Choroid plexus epithelial cell (primary cell): ENCODE data around the gene GNAI1.
A peak's percentile ranks its signal among the peaks of the same experiment; 100 is the strongest.

ENCODE experiments used
- DNase-seq: peaks from one replicate; pipeline ENCODE4 v3.0.0-alpha.2; 2010; ENCODE audit warnings: low read depth
- H3K4me3 ChIP-seq: 2 replicates; pipeline ENCODE4 v1.5.1; 2011; ENCODE audit warnings: low read depth, mild to moderate bottlenecking, control low read depth, low read length, moderate library complexity
- TF ChIP-seq, protein P1 (sequence below): conservative IDR thresholded peaks from 2 replicates; pipeline ENCODE4 v1.5.1; 2011; ENCODE audit warnings: low read depth, mild to moderate bottlenecking, control low read depth, inconsistent platforms, low read length, moderate library complexity

The GNAI1 gene

DNA sequence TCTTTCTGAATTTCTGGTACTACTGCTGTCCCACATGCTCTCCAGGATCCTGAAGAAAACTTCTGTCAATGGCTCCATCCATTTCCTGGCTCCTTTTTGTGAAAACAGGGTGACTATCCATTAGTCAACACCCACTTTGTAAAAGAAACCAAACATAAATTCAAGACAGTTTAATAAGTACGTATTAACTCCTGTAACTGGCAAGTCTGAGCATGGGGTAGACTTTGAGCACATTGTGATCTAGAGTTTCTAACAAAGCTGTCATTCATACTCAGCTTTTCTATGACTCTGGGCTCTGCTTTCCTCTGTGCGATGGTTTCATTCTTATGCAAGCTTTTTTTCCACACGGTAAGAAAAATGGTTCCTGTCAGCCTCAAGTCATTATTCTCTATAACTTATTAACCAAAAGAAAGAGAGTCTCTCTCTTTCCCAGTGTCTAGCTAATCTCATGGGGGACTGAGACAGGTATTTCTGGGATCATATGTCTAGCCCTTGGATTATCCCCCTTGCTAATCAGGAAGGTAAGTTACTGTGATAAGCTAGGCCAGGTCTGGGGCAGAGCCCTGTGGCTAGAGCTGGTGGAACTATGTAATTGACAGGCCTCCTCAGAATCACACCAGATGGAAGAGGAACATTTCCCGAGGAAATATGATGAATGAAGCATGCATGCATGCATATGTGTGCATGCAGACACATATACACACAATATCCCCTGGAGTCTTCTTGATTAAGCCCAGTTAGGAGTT is 98.5 kb downstream of the GNAI1 start:
- DNase-seq, result no peak
- no peak overlapping the region for H3K4me3 ChIP-seq
- TF ChIP-seq, protein P1, sequence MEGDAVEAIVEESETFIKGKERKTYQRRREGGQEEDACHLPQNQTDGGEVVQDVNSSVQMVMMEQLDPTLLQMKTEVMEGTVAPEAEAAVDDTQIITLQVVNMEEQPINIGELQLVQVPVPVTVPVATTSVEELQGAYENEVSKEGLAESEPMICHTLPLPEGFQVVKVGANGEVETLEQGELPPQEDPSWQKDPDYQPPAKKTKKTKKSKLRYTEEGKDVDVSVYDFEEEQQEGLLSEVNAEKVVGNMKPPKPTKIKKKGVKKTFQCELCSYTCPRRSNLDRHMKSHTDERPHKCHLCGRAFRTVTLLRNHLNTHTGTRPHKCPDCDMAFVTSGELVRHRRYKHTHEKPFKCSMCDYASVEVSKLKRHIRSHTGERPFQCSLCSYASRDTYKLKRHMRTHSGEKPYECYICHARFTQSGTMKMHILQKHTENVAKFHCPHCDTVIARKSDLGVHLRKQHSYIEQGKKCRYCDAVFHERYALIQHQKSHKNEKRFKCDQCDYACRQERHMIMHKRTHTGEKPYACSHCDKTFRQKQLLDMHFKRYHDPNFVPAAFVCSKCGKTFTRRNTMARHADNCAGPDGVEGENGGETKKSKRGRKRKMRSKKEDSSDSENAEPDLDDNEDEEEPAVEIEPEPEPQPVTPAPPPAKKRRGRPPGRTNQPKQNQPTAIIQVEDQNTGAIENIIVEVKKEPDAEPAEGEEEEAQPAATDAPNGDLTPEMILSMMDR, result no peak

DNA sequence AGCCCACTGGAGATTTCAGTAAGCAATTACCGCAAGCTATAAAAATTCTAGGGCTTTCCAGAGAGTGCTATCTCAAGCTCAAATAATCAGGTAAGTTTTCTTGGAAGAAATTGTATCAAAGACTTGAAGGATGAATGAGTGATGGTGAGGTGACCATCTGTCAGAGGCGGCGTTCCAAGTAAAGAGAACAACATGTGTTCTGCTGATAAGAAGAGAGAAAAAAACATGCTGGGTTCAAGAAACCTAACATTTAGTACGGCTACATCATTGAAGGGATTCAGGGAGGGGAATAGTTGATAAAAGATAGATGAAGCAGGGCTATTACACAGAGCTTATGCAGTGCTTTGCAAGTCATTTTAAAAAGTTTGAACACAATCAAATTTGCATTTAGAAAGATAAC is 100.7 kb downstream of the GNAI1 start:
- DNase-seq, result no peak
- H3K4me3 ChIP-seq, result no peak overlapping the region
- TF ChIP-seq, protein P1, result no peak

DNA sequence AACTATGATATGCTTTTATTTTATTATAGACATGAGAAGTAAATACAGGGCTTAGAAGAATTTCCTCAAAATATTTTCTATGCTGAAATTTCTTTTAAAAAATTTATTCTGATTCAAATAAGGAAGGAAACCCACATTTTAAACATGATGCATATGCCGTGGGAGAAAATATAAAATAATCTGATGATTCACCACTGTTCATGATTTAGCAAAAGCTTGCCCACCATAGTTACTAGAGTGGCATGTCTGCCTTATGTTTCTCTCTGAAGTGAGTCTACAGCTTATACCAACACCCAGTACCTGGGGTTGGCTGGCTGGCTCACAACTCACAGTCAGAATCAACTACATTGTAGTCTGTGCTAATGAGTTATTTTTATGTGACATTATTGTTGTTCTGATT is 102.0 kb downstream of the GNAI1 start:
- H3K4me3 ChIP-seq, result no peak overlapping the region
- TF ChIP-seq, protein P1, result no peak
- no peak for DNase-seq

DNA sequence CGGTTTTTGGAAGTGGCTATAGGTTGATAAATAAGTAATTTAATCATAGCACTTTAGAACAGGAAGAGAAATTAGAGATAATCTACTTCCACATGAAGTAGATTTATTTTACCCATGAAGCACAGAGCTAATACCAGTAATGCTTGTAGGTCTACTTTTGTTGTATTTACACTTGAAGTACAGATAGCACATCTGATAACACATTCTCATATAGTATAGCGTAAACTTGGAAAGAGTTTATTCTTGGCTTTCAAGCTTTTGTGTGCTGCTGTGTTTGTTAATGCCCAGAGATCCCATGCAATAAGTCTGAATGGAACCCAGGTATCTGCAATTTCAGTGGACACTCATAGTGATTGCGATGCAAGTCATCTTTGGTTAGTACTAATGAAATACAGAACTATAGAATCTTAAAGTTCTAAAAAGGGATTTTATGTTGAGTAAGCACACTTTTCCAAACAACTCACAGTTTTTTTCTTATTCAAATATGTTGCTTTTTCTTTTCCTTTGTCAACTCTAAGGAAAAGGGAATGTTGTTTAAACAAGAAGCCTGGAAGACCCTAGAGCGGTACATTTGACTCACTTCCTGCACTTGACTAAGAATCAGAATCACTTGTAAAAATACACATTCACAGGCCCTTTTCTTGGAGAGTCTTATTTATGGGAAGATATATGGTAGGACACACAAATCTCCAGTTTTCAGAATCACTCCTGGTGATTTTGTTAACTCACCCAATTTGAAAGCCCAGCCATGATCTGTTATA is 105.8 kb downstream of the GNAI1 start:
- TF ChIP-seq, protein P1, result no peak
- DNase-seq, result no peak
- no peak overlapping the region for H3K4me3 ChIP-seq

DNA sequence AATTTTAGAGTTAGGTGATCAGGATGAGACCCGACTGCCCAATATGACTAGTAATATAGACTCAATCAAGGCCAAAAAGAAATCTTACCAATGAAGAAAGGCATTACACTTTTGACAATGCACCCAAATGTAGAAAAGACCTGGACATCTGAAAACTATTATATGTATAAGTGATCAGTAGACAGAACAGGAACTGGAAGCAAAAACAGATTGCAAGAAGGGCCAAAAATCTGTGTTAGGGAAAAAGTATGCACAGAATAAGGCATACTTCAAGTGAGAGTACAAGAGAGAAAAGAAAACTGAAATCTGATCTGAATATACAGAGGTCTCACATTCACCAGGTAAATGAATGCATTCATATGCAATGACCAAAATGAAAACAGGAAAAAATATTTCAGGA is 107.0 kb downstream of the GNAI1 start:
- DNase-seq, result no peak

DNA sequence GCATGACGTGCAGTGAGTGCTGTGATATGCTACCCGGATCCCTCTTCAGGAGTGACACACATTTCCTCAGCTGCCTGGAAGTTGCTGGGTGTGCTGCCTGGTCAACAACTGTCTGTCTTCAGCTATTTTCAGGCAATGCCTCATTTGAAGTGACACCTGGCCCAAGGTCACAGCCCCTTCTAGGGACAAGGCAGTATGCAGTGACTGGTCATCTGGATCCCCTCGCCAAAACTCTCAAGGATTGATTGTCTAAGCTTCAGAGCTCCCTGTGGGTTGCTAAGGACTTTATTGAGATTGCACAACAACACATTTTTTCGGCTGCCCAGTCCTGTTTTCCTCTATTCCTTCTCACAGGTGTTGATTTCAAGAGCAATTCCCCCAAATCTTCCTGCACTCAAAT is 108.8 kb downstream of the GNAI1 start:
- TF ChIP-seq, protein P1, result no peak
- no peak overlapping the region for H3K4me3 ChIP-seq
- peak; percentile 32 for DNase-seq

More for the DNA sequence above, 107.0 kb downstream of the GNAI1 start:
- TF ChIP-seq, protein P1, result no peak
- H3K4me3 ChIP-seq, result no peak overlapping the region
